ENCODE results near the gene PARS2.

GRCh38 chr1:54782156-54782555 lies 17.8 kb upstream of the PARS2 start:
- no peak for TF ChIP-seq SMC3 (conservative IDR thresholded peaks at IDR 0.05; ENCODE audit: poor library complexity)
- TF ChIP-seq EP300 (conservative IDR thresholded peaks at IDR 0.05; ENCODE audit: poor library complexity, severe bottlenecking), result no peak
- TF ChIP-seq TAF1 (IDR thresholded peaks at IDR 0.05; ENCODE audit: low read depth), result no peak
- TF ChIP-seq, protein P1, sequence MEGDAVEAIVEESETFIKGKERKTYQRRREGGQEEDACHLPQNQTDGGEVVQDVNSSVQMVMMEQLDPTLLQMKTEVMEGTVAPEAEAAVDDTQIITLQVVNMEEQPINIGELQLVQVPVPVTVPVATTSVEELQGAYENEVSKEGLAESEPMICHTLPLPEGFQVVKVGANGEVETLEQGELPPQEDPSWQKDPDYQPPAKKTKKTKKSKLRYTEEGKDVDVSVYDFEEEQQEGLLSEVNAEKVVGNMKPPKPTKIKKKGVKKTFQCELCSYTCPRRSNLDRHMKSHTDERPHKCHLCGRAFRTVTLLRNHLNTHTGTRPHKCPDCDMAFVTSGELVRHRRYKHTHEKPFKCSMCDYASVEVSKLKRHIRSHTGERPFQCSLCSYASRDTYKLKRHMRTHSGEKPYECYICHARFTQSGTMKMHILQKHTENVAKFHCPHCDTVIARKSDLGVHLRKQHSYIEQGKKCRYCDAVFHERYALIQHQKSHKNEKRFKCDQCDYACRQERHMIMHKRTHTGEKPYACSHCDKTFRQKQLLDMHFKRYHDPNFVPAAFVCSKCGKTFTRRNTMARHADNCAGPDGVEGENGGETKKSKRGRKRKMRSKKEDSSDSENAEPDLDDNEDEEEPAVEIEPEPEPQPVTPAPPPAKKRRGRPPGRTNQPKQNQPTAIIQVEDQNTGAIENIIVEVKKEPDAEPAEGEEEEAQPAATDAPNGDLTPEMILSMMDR (IDR thresholded peaks at IDR 0.05; ENCODE audit: poor library complexity, severe bottlenecking), result no peak
- TF ChIP-seq POLR2AphosphoS5 (IDR thresholded peaks at IDR 0.05), result no peak
- no peak for TF ChIP-seq EZH2 (IDR thresholded peaks at IDR 0.05; ENCODE audit: borderline replicate concordance, insufficient read depth, low read length, poor library complexity, severe bottlenecking)
- no peak for TF ChIP-seq RAD21 (conservative IDR thresholded peaks at IDR 0.05)
- no peak for TF ChIP-seq REST (IDR thresholded peaks at IDR 0.05; ENCODE audit: borderline replicate concordance)
